ENCODE results near the gene SMARCB1.
"Not testable (repeated sequence)": the region's sequence is repeated elsewhere in the genome, so short reads cannot be mapped to it uniquely, and the experiment has no call there.

The SMARCB1 gene

GRCh38 chr22:23847310-23847920, 60.6 kb downstream of the SMARCB1 start:
- no peak for DNase-seq

- no peak for DNase-seq
These were observed 61.5 kb downstream of the SMARCB1 start for GRCh38 chr22:23847991-23848864.

- peak; percentile 78 to 92 (median 90) for DNase-seq
These were observed 62.5 kb downstream of the SMARCB1 start for GRCh38 chr22:23849009-23850006.

GRCh38 chr22:23850136-23850611, 63.4 kb downstream of the SMARCB1 start:
- no peak for DNase-seq

- DNase-seq, result peak; percentile 37 to 66 (median 47)
These were observed 70.2 kb downstream of the SMARCB1 start for GRCh38 chr22:23856721-23857605.

- DNase-seq, result peak; percentile 99 to 100 (median 99)
These were observed 71.1 kb downstream of the SMARCB1 start, which contains the start of gene SLC2A11 for GRCh38 chr22:23857606-23858483. SLC2A11 (plus strand) TSS chr22:23857875; CDS start chr22:23858000, 125 bp downstream.

- no peak for DNase-seq
These were observed 71.7 kb downstream of the SMARCB1 start for GRCh38 chr22:23858484-23858815.

- DNase-seq, result no peak
These were observed 72.4 kb downstream of the SMARCB1 start for GRCh38 chr22:23859201-23859600.

GRCh38 chr22:23860187-23860586, 73.4 kb downstream of the SMARCB1 start:
- not testable (repeated sequence) for DNase-seq

- DNase-seq, result peak; percentile 36 to 62 (median 50)
These were observed 75.3 kb downstream of the SMARCB1 start for GRCh38 chr22:23862103-23862502.

GRCh38 chr22:23864499-23865154, 77.9 kb downstream of the SMARCB1 start:
- DNase-seq, result not testable (repeated sequence)

- no peak for DNase-seq
These were observed 81.8 kb downstream of the SMARCB1 start for GRCh38 chr22:23868580-23868979.

- no peak for DNase-seq
These were observed 88.1 kb downstream of the SMARCB1 start for GRCh38 chr22:23874871-23875270.

- DNase-seq, result no peak
These were observed 89.0 kb downstream of the SMARCB1 start for GRCh38 chr22:23875801-23876200.

GRCh38 chr22:23877566-23877965, 90.8 kb downstream of the SMARCB1 start:
- DNase-seq, result no peak

GRCh38 chr22:23878219-23878618, 91.5 kb downstream of the SMARCB1 start:
- DNase-seq, result no peak

GRCh38 chr22:23882370-23882769, 95.6 kb downstream of the SMARCB1 start:
- DNase-seq, result no peak

GRCh38 chr22:23883658-23884057, 96.9 kb downstream of the SMARCB1 start:
- DNase-seq, result no peak

- no peak for DNase-seq
These were observed 97.4 kb downstream of the SMARCB1 start for GRCh38 chr22:23884140-23884539.

All from suppressor macrophage (primary cell).